Measurements from ENCODE around the gene CHID1. TPM values are rescaled to one million over a fixed set of nuclear protein-coding genes. Genes with fewer than 3 reads are reported as not detected.

Gene CHID1
- total RNA-seq, 4 donors from 2014 or later = 47.9 to 83.4 (median 65.8) TPM

DNA sequence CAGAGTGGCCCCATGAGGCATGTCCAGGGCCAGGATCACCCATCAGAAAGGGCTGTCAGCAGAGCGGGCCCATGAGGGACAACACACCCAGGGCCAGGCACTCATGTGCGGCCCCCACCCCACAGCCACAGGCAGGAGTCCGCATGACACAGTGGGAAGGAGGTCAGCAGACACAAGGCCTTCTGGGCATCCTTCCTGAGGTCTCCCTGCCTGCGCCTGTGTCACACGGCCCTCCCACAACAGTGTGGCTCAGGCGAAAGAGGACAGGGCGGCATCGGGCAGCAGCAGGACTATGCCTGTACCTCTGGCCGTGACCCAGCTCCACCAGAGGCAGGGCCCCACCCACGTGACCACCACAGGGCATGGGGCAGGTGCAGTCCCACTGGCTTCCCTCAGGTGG, 27.1 kb downstream of the CHID1 start:
- WGBS, 2 donors = 76 to 100% methylated on average over 4 of the region's 10 CpGs
- no peaks in the 10 kb centered on the region for H3K9me3 ChIP-seq
- no peaks in the 10 kb centered on the region for H3K27me3 ChIP-seq
- peaks cover 0 to 95% (median 0%) of the 10 kb centered on the region in 3 donors for H3K36me3 ChIP-seq
- no peak overlapping the region for H3K4me3 ChIP-seq
- no peak overlapping the region for H3K27ac ChIP-seq
- DNase-seq (ENCODE audit: low spot score in 2 of 2) = no peak
- H3K4me1 ChIP-seq = no peaks in the 10 kb centered on the region
- TF ChIP-seq, protein P1, sequence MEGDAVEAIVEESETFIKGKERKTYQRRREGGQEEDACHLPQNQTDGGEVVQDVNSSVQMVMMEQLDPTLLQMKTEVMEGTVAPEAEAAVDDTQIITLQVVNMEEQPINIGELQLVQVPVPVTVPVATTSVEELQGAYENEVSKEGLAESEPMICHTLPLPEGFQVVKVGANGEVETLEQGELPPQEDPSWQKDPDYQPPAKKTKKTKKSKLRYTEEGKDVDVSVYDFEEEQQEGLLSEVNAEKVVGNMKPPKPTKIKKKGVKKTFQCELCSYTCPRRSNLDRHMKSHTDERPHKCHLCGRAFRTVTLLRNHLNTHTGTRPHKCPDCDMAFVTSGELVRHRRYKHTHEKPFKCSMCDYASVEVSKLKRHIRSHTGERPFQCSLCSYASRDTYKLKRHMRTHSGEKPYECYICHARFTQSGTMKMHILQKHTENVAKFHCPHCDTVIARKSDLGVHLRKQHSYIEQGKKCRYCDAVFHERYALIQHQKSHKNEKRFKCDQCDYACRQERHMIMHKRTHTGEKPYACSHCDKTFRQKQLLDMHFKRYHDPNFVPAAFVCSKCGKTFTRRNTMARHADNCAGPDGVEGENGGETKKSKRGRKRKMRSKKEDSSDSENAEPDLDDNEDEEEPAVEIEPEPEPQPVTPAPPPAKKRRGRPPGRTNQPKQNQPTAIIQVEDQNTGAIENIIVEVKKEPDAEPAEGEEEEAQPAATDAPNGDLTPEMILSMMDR (IDR thresholded peaks at IDR 0.05) = no peak
- no peak for TF ChIP-seq POLR2A (IDR thresholded peaks at IDR 0.05)
- no peak for TF ChIP-seq EP300 (IDR thresholded peaks at IDR 0.05)

DNA sequence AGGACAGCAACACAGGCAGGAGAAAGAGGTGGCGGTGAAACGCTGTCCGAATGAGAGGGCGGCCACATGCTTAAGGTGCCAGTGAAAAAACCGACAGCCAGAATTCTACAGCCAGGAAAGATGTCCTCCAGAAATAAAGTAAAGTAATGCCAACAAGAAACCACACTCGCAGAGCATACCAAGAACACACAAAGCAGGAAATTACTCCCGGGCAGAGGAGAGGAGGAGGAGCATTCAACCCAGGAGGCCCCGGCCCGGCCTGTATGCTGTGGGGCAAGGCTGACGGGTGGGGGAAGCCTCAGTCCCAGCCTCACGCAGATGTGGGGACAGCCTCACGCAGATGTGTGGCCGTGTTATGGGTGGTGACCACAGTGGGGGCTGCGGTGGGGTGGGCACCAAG, 28.0 kb downstream of the CHID1 start:
- DNase-seq (ENCODE audit: low spot score in 2 of 2) = no peak
- Histone ChIP-seq H3K4me3 (no peak overlapping the region), H3K27ac (no peak overlapping the region), H3K27me3 (no peaks in the 10 kb centered on the region), H3K4me1 (no peaks in the 10 kb centered on the region), H3K36me3 (peaks cover 0 to 95% (median 0%) of the 10 kb centered on the region in 3 donors), H3K9me3 (no peaks in the 10 kb centered on the region)
- 80 to 88% methylated on average over 14 of the region's 14 CpGs for WGBS, 2 donors
- TF ChIP-seq POLR2A (IDR thresholded peaks at IDR 0.05) (no peak), EP300 (IDR thresholded peaks at IDR 0.05) (no peak)
- TF ChIP-seq, protein P1 (IDR thresholded peaks at IDR 0.05) = no peak

DNA sequence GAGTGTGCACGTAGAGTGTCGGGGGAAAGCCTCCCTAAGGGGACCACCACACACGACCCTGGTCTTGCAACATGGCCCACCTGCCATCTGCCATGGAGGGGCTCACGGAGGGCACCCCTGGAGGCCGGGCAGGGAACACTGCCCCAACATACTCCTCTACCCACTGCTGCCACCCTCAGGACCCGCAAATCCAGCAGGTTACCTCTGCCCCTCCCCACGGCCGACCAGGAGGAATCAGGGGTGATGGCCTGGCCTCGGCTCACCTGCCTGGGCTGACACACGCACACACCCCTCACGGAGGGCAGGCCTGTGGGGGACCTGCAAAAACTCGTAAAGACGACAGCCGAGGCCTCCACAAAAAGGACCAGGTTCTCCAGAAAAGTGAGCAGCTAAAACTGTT, 30.2 kb downstream of the CHID1 start:
- TF ChIP-seq EP300 (IDR thresholded peaks at IDR 0.05) = no peak
- no peak for TF ChIP-seq POLR2A (IDR thresholded peaks at IDR 0.05)
- Histone ChIP-seq H3K4me3 (no peak overlapping the region), H3K9me3 (no peaks in the 10 kb centered on the region), H3K27me3 (no peaks in the 10 kb centered on the region), H3K36me3 (peaks cover 0 to 96% (median 0%) of the 10 kb centered on the region in 3 donors), H3K4me1 (no peaks in the 10 kb centered on the region), H3K27ac (no peak overlapping the region)
- no peak for DNase-seq (ENCODE audit: low spot score in 2 of 2)
- WGBS, 2 donors = 79 to 89% methylated on average over 12 of the region's 14 CpGs

DNA sequence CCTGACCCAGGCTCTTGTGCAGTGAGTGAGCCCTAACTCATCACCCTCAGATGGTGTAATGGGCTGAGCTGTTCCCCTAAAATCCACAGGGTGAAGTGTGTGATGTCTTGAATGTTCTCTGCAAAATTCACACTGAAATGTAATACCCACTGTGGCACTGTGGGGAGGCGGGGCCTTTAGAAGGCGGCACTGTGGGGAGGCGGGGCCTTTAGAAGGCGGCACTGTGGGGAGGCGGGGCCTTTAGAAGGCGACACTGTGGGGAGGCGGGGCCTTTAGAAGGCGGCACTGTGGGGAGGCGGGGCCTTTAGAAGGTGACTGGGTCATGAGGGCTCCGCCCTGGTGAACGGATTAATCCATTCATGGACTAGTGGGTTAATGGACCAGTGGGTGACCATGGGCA, 33.0 kb downstream of the CHID1 start:
- no peaks in the 10 kb centered on the region for H3K9me3 ChIP-seq
- 85% methylated on average over 11 of the region's 11 CpGs for WGBS, 2 donors
- TF ChIP-seq, protein P1 (IDR thresholded peaks at IDR 0.05) = no peak
- H3K36me3 ChIP-seq = peaks cover 0 to 81% (median 0%) of the 10 kb centered on the region in 3 donors
- DNase-seq (ENCODE audit: low spot score in 2 of 2) = no peak
- H3K27ac ChIP-seq = no peak overlapping the region
- no peaks in the 10 kb centered on the region for H3K27me3 ChIP-seq
- no peaks in the 10 kb centered on the region for H3K4me1 ChIP-seq
- H3K4me3 ChIP-seq = no peak overlapping the region

DNA sequence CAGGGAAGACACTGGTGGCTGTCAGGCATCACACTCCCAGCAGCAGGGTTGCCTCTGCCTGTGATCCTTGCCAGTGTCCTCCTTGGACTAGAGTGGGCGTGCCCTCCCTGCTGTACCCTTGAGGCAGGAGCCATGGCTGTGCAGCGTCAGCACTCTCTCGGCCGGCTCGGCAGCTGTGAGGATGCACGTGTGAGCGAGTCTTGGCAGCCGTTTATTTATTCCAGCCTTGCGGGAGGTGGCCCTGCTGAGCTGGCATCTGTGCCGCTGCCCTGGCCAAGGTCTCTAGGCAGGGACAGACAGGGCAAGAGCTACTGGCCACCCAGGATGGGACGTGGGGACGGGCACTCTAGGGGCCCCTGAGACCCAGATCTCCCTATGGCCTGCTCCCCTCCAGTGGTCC, 34.1 kb downstream of the CHID1 start:
- no peak for DNase-seq (ENCODE audit: low spot score in 2 of 2)
- H3K4me1 ChIP-seq = no peaks in the 10 kb centered on the region
- H3K27ac ChIP-seq = peak overlapping the region in 1 of 4 donors; percentile 18
- no peaks in the 10 kb centered on the region for H3K9me3 ChIP-seq
- no peaks in the 10 kb centered on the region for H3K27me3 ChIP-seq
- H3K36me3 ChIP-seq = peaks cover 0 to 71% (median 0%) of the 10 kb centered on the region in 3 donors
- WGBS, 2 donors = 48 to 60% methylated on average over 3 to 11 of the region's 12 CpGs
- no peak overlapping the region for H3K4me3 ChIP-seq
- TF ChIP-seq, protein P1 (IDR thresholded peaks at IDR 0.05) = no peak
- peak in 1 of 2 donors; percentile 21 for TF ChIP-seq EP300 (IDR thresholded peaks at IDR 0.05)

- TF ChIP-seq EP300 (IDR thresholded peaks at IDR 0.05) (no peak), POLR2A (IDR thresholded peaks at IDR 0.05) (no peak)
- TF ChIP-seq, protein P1 (IDR thresholded peaks at IDR 0.05) = no peak
- Histone ChIP-seq H3K4me3 (no peak overlapping the region), H3K4me1 (no peaks in the 10 kb centered on the region), H3K27ac (no peak overlapping the region), H3K36me3 (peaks cover 0 to 66% (median 0%) of the 10 kb centered on the region in 3 donors), H3K27me3 (no peaks in the 10 kb centered on the region), H3K9me3 (no peaks in the 10 kb centered on the region)
- WGBS, 2 donors = 83 to 85% methylated on average over 21 of the region's 21 CpGs
- no peak for DNase-seq (ENCODE audit: low spot score in 2 of 2)
Measured at GRCh38 chr11:875769-876301, 34.8 kb downstream of the CHID1 start.

Data from tibial nerve (tissue), 4 donors.